Measurements from ENCODE around the gene DNAJC7. TPM values are rescaled to one million over a fixed set of nuclear protein-coding genes. Genes with fewer than 3 reads are reported as not detected.

DNAJC7 gene
- total RNA-seq, result 10 to 100 TPM; 86.7 to 90.3 TPM

GRCh38 chr17:42016941-42017865 lies at the start of gene DNAJC7:
Gene DNAJC7, minus strand, starts transcription at chr17:42017439. Its CDS starts 23 bp downstream, at chr17:42017416.
- peak; percentile 85 for ATAC-seq

GRCh38 chr17:42065201-42065600 lies 48.0 kb upstream of the DNAJC7 start:
- POLR2A ChIA-PET, result interaction anchor here (1.1 to 1.7 kb wide), 5 partner anchors 9 to 53 kb away, joined by 3 to 5 read pairs (median 4); partner anchors contain the start of gene DNAJC7
- H3K27ac Mint-ChIP-seq, result peak overlapping the region; percentile 64
- CTCF ChIA-PET, result interaction anchor here (1.1 to 6.0 kb wide), 19 partner anchors 9 to 157 kb away, joined by 3 to 72 read pairs (median 6); partner anchors contain the start of genes C17orf113, DHX58, DNAJC7 and ODAD4
- ATAC-seq (peak; percentile 29), DNase-seq (peak; percentile 31)
- no peaks in the 10 kb centered on the region for H3K27me3 Mint-ChIP-seq
- peaks cover 19% of the 10 kb centered on the region for H3K4me1 Mint-ChIP-seq (ENCODE audit: low read depth)
- no peak for TF ChIP-seq CTCF (IDR thresholded peaks at IDR 0.05)
- no peak overlapping the region for H3K4me3 Mint-ChIP-seq
- no peaks in the 10 kb centered on the region for H3K9me3 Mint-ChIP-seq
- H3K36me3 Mint-ChIP-seq (ENCODE audit: low read depth), result no peaks in the 10 kb centered on the region
- intact Hi-C loops (cut with micrococcal nuclease), result no loop called here

More at GRCh38 chr17:42016941-42017865, at the start of gene DNAJC7:
- intact Hi-C loops (cut with micrococcal nuclease), result no loop called here
- Mint-ChIP-seq H3K27me3 (no peaks in the 10 kb centered on the region), H3K4me1 (ENCODE audit: low read depth) (peaks cover 54% of the 10 kb centered on the region), H3K4me3 (peak within 1 kb of the TSS; percentile 97), H3K27ac (peak within 1 kb of the TSS; percentile 96), H3K9me3 (no peaks in the 10 kb centered on the region), H3K36me3 (ENCODE audit: low read depth) (peaks cover 25% of the 10 kb centered on the region)
- CTCF ChIA-PET, result interaction anchor here (0.7 to 7.5 kb wide), 23 partner anchors 9 to 561 kb away, joined by 3 to 110 read pairs (median 4); partner anchors contain the start of genes ACLY, CNP, DHX58 and GHDC
- TF ChIP-seq CTCF (IDR thresholded peaks at IDR 0.05), result no peak
- POLR2A ChIA-PET, result interaction anchor here (0.5 to 5.5 kb wide), 21 partner anchors 13 to 328 kb away, joined by 3 to 41 read pairs (median 5); partner anchors contain the start of genes CNP, DHX58, EIF1 and KAT2A
- peak; percentile 94 for DNase-seq

- Mint-ChIP-seq H3K27me3 (no peaks in the 10 kb centered on the region), H3K4me1 (ENCODE audit: low read depth) (peaks cover 19% of the 10 kb centered on the region), H3K4me3 (no peak overlapping the region), H3K27ac (no peak overlapping the region), H3K9me3 (no peaks in the 10 kb centered on the region), H3K36me3 (ENCODE audit: low read depth) (no peaks in the 10 kb centered on the region)
- no peak for TF ChIP-seq CTCF (IDR thresholded peaks at IDR 0.05)
- DNase-seq (no peak), ATAC-seq (no peak)
- POLR2A ChIA-PET, result no interaction called here
- CTCF ChIA-PET, result interaction anchor here (1.2 kb wide), 1 partner anchor 17 kb away, joined by 5 read pairs; no protein-coding TSS in a partner anchor
- intact Hi-C loops (cut with micrococcal nuclease), result no loop called here
Measured at GRCh38 chr17:42062681-42063080, 45.4 kb upstream of the DNAJC7 start.

- Mint-ChIP-seq H3K4me1 (ENCODE audit: low read depth) (peaks cover 19% of the 10 kb centered on the region), H3K36me3 (ENCODE audit: low read depth) (no peaks in the 10 kb centered on the region), H3K4me3 (no peak overlapping the region), H3K27ac (no peak overlapping the region), H3K27me3 (no peaks in the 10 kb centered on the region), H3K9me3 (no peaks in the 10 kb centered on the region)
- TF ChIP-seq CTCF (IDR thresholded peaks at IDR 0.05), result no peak
- intact Hi-C loops (cut with micrococcal nuclease), result no loop called here
- CTCF ChIA-PET, result interaction anchor here (1.3 kb wide), 1 partner anchor 11 kb away, joined by 4 read pairs; no protein-coding TSS in a partner anchor
- POLR2A ChIA-PET, result no interaction called here
- no peak for DNase-seq
- no peak for ATAC-seq
Measured at GRCh38 chr17:42061646-42062487, 44.6 kb upstream of the DNAJC7 start.

Data from activated CD8-positive, alpha-beta T cell treated with anti-CD3 and anti-CD28 coated beads for 36 hours (primary cell).